ENCODE data around the gene SLC6A16.
"Not testable (repeated sequence)": the region's sequence is repeated elsewhere in the genome, so short reads cannot be mapped to it uniquely, and the experiment has no call there.

Gene SLC6A16

GRCh38 chr19:49339301-49340068 lies 14.5 kb upstream of the SLC6A16 start:
- no peak for DNase-seq
- H3K27me3 Mint-ChIP-seq, result no peaks in the 10 kb centered on the region
- no peak overlapping the region for H3K27ac Mint-ChIP-seq
- ATAC-seq (replicated peaks), result no peak
- H3K36me3 Mint-ChIP-seq, result peaks cover 43 to 57% of the 10 kb centered on the region in 2 donors
- peaks cover 55 to 82% of the 10 kb centered on the region in 2 donors for H3K4me1 Mint-ChIP-seq
- H3K9me3 Mint-ChIP-seq, result peaks cover 2 to 9% of the 10 kb centered on the region in 2 donors
- H3K4me3 Mint-ChIP-seq, result peak overlapping the region; percentile 76 to 91

- Mint-ChIP-seq H3K27me3 (no peaks in the 10 kb centered on the region), H3K27ac (peak overlapping the region; percentile 89), H3K36me3 (peaks cover 43 to 56% of the 10 kb centered on the region in 2 donors), H3K4me1 (peaks cover 61 to 88% of the 10 kb centered on the region in 2 donors), H3K9me3 (peaks cover 5 to 9% of the 10 kb centered on the region in 2 donors), H3K4me3 (peak overlapping the region; percentile 76 to 91)
- DNase-seq (no peak), ATAC-seq (replicated peaks) (no peak)
Measured at GRCh38 chr19:49338691-49339300, 13.8 kb upstream of the SLC6A16 start.

- ATAC-seq (replicated peaks) (no peak), DNase-seq (no peak)
- Mint-ChIP-seq H3K4me3 (peak overlapping the region; percentile 76 to 91), H3K36me3 (peaks cover 43 to 56% of the 10 kb centered on the region in 2 donors), H3K4me1 (peaks cover 66 to 93% of the 10 kb centered on the region in 2 donors), H3K27me3 (no peaks in the 10 kb centered on the region), H3K27ac (peak overlapping the region; percentile 89), H3K9me3 (peaks cover 5 to 9% of the 10 kb centered on the region in 2 donors)
Measured at GRCh38 chr19:49338023-49338677, 13.2 kb upstream of the SLC6A16 start.

- H3K36me3 Mint-ChIP-seq, result peaks cover 39 to 49% of the 10 kb centered on the region in 2 donors
- peaks cover 63 to 93% of the 10 kb centered on the region in 2 donors for H3K4me1 Mint-ChIP-seq
- peak overlapping the region; percentile 91 to 97 for H3K4me3 Mint-ChIP-seq
- H3K27ac Mint-ChIP-seq, result peak overlapping the region; percentile 99
- no peak for DNase-seq
- peaks cover 5 to 9% of the 10 kb centered on the region in 2 donors for H3K9me3 Mint-ChIP-seq
- no peaks in the 10 kb centered on the region for H3K27me3 Mint-ChIP-seq
- ATAC-seq (replicated peaks), result no peak
Measured at GRCh38 chr19:49337267-49338022, 12.5 kb upstream of the SLC6A16 start.

- H3K36me3 Mint-ChIP-seq, result peaks cover 39 to 49% of the 10 kb centered on the region in 2 donors
- DNase-seq, result no peak
- peak overlapping the region; percentile 99 for H3K27ac Mint-ChIP-seq
- H3K4me1 Mint-ChIP-seq, result peaks cover 64 to 93% of the 10 kb centered on the region in 2 donors
- H3K9me3 Mint-ChIP-seq, result peaks cover 5 to 9% of the 10 kb centered on the region in 2 donors
- peak overlapping the region; percentile 91 to 97 for H3K4me3 Mint-ChIP-seq
- ATAC-seq (replicated peaks), result no peak
- H3K27me3 Mint-ChIP-seq, result no peaks in the 10 kb centered on the region
Measured at GRCh38 chr19:49336482-49337266, 11.7 kb upstream of the SLC6A16 start.

GRCh38 chr19:49335784-49336481 lies 10.9 kb upstream of the SLC6A16 start:
- peaks cover 62 to 93% of the 10 kb centered on the region in 2 donors for H3K4me1 Mint-ChIP-seq
- peaks cover 39 to 49% of the 10 kb centered on the region in 2 donors for H3K36me3 Mint-ChIP-seq
- no peak for DNase-seq
- peak overlapping the region; percentile 99 for H3K27ac Mint-ChIP-seq
- peak; percentile 3 to 8 for ATAC-seq (replicated peaks)
- H3K9me3 Mint-ChIP-seq, result peaks cover 5 to 9% of the 10 kb centered on the region in 2 donors
- H3K4me3 Mint-ChIP-seq, result peak overlapping the region; percentile 91 to 97
- no peaks in the 10 kb centered on the region for H3K27me3 Mint-ChIP-seq

- Mint-ChIP-seq H3K27me3 (no peaks in the 10 kb centered on the region), H3K4me3 (peak within 1 kb of the TSS; percentile 91 to 97), H3K9me3 (peaks cover 7 to 9% of the 10 kb centered on the region in 2 donors), H3K4me1 (peaks cover 61 to 93% of the 10 kb centered on the region in 2 donors), H3K27ac (peak within 1 kb of the TSS; percentile 99), H3K36me3 (peaks cover 38 to 48% of the 10 kb centered on the region in 2 donors)
- ATAC-seq (replicated peaks), result peak; percentile 47 to 54
- DNase-seq, result peak; percentile 67
Measured at GRCh38 chr19:49335071-49335783, 10.2 kb upstream of the SLC6A16 start, which contains the start of gene CD37. TSS of gene CD37 (plus strand) at chr19:49335406. CDS start at chr19:49335541, 135 bp downstream.

GRCh38 chr19:49333811-49334288 lies 8.9 kb upstream of the SLC6A16 start:
- Mint-ChIP-seq H3K27me3 (no peaks in the 10 kb centered on the region), H3K4me1 (peaks cover 61 to 96% of the 10 kb centered on the region in 2 donors), H3K4me3 (peak overlapping the region; percentile 82 to 85), H3K9me3 (peaks cover 5% of the 10 kb centered on the region in 2 donors), H3K27ac (peak overlapping the region; percentile 93), H3K36me3 (peaks cover 30 to 45% of the 10 kb centered on the region in 2 donors)
- ATAC-seq (replicated peaks) (peak; percentile 79 to 83), DNase-seq (peak; percentile 90)

- no peak for DNase-seq
- Mint-ChIP-seq H3K4me1 (peaks cover 61 to 96% of the 10 kb centered on the region in 2 donors), H3K36me3 (peaks cover 28 to 43% of the 10 kb centered on the region in 2 donors), H3K4me3 (peak overlapping the region; percentile 82 to 85), H3K27me3 (no peaks in the 10 kb centered on the region), H3K9me3 (peaks cover under 1 to 5% of the 10 kb centered on the region in 2 donors), H3K27ac (peak overlapping the region; percentile 93)
- ATAC-seq (replicated peaks), result peak in 1 of 2 donors; percentile 0
Measured at GRCh38 chr19:49333418-49333805, 8.4 kb upstream of the SLC6A16 start.

GRCh38 chr19:49332691-49333417 lies 7.9 kb upstream of the SLC6A16 start:
- Mint-ChIP-seq H3K36me3 (peaks cover 28 to 43% of the 10 kb centered on the region in 2 donors), H3K4me1 (peaks cover 61 to 96% of the 10 kb centered on the region in 2 donors), H3K27ac (peak overlapping the region; percentile 93), H3K4me3 (peak overlapping the region; percentile 82 to 85)
- H3K27me3 Mint-ChIP-seq; DNase-seq; ATAC-seq (replicated peaks); H3K9me3 Mint-ChIP-seq: not testable (repeated sequence)

- H3K4me3 Mint-ChIP-seq, result peak overlapping the region; percentile 35 to 37
- peaks cover 58 to 91% of the 10 kb centered on the region in 2 donors for H3K4me1 Mint-ChIP-seq
- peak overlapping the region; percentile 27 for H3K27ac Mint-ChIP-seq
- peaks cover 9 to 10% of the 10 kb centered on the region in 2 donors for H3K9me3 Mint-ChIP-seq
- DNase-seq (peak; percentile 67), ATAC-seq (replicated peaks) (peak; percentile 57 to 58)
- no peaks in the 10 kb centered on the region for H3K27me3 Mint-ChIP-seq
- H3K36me3 Mint-ChIP-seq, result peaks cover 21 to 38% of the 10 kb centered on the region in 2 donors
Measured at GRCh38 chr19:49331616-49332055, 6.6 kb upstream of the SLC6A16 start.

All from stimulated activated naive B cell treated with anti-CD40 and anti-IgM and Interleukin-4, amounts not matched to agents 10 μg/mL and 1 μg/mL and 100 μg/mL, for 72 hours (primary cell).